ENCODE results near the gene ACTR2. TPM values are rescaled to one million over a fixed set of nuclear protein-coding genes. Genes with fewer than 3 reads are reported as not detected.

ACTR2 gene
- polyA plus RNA-seq, 1 donor from 2014 or later: 118 TPM

- Histone ChIP-seq H3K4me3 (ENCODE audit: low read length) (no peak overlapping the region), H3K9ac (ENCODE audit: low read length) (no peak overlapping the region)
Measured at GRCh38 chr2:65186872-65187851, 40.5 kb upstream of the ACTR2 start.

GRCh38 chr2:65193446-65193845 is 34.2 kb upstream of the ACTR2 start:
- Histone ChIP-seq H3K36me3 (ENCODE audit: insufficient read depth, low read length) (no peaks in the 10 kb centered on the region), H3K4me2 (ENCODE audit: low read length) (no peak overlapping the region), H2AFZ (ENCODE audit: low read depth, low read length) (no peak overlapping the region), H3K27me3 (ENCODE audit: insufficient read depth, low read depth, low read length) (no peaks in the 10 kb centered on the region), H3K4me3 (ENCODE audit: low read length) (no peak overlapping the region), H3K27ac (ENCODE audit: low read length) (no peak overlapping the region), H3K9me2 (ENCODE audit: insufficient read depth, low read length) (no peaks in the 10 kb centered on the region), H3K9me3 (ENCODE audit: low read length) (no peaks in the 10 kb centered on the region), H3F3A (ENCODE audit: insufficient read depth, low read length, poor library complexity, severe bottlenecking) (no peaks in the 10 kb centered on the region), H3K9ac (ENCODE audit: low read length) (no peak overlapping the region), H3K79me2 (replicated peaks; ENCODE audit: insufficient read depth, low read length) (no peaks in the 10 kb centered on the region), H4K20me1 (ENCODE audit: insufficient read depth) (no peaks in the 10 kb centered on the region)
- TF ChIP-seq TAF1 (IDR thresholded peaks at IDR 0.05; ENCODE audit: low read depth) (no peak), REST (IDR thresholded peaks at IDR 0.05; ENCODE audit: borderline replicate concordance) (no peak), POLR2AphosphoS5 (IDR thresholded peaks at IDR 0.05) (no peak), CTCF (IDR thresholded peaks at IDR 0.05; ENCODE audit: poor library complexity, severe bottlenecking) (no peak), EP300 (conservative IDR thresholded peaks at IDR 0.05; ENCODE audit: poor library complexity, severe bottlenecking) (no peak), MXI1 (conservative IDR thresholded peaks at IDR 0.05; ENCODE audit: poor library complexity, severe bottlenecking) (no peak), SMC3 (conservative IDR thresholded peaks at IDR 0.05; ENCODE audit: poor library complexity) (no peak), EZH2 (IDR thresholded peaks at IDR 0.05; ENCODE audit: borderline replicate concordance, insufficient read depth, low read length, poor library complexity, severe bottlenecking) (no peak), RAD21 (conservative IDR thresholded peaks at IDR 0.05) (no peak)

More at GRCh38 chr2:65186872-65187851, 40.5 kb upstream of the ACTR2 start:
- Histone ChIP-seq H3K4me2 (ENCODE audit: low read length) (no peak overlapping the region), H3K27ac (ENCODE audit: low read length) (no peak overlapping the region), H3K9me2 (ENCODE audit: insufficient read depth, low read length) (no peaks in the 10 kb centered on the region), H3F3A (ENCODE audit: insufficient read depth, low read length, poor library complexity, severe bottlenecking) (no peaks in the 10 kb centered on the region), H3K27me3 (ENCODE audit: insufficient read depth, low read depth, low read length) (no peaks in the 10 kb centered on the region), H2AFZ (ENCODE audit: low read depth, low read length) (no peak overlapping the region), H4K20me1 (ENCODE audit: insufficient read depth) (no peaks in the 10 kb centered on the region), H3K36me3 (ENCODE audit: insufficient read depth, low read length) (no peaks in the 10 kb centered on the region), H3K79me2 (replicated peaks; ENCODE audit: insufficient read depth, low read length) (no peaks in the 10 kb centered on the region), H3K9me3 (ENCODE audit: low read length) (no peaks in the 10 kb centered on the region)
- TF ChIP-seq EP300 (conservative IDR thresholded peaks at IDR 0.05; ENCODE audit: poor library complexity, severe bottlenecking) (no peak), EZH2 (IDR thresholded peaks at IDR 0.05; ENCODE audit: borderline replicate concordance, insufficient read depth, low read length, poor library complexity, severe bottlenecking) (no peak), SMC3 (conservative IDR thresholded peaks at IDR 0.05; ENCODE audit: poor library complexity) (peak; percentile 73), CTCF (IDR thresholded peaks at IDR 0.05; ENCODE audit: poor library complexity, severe bottlenecking) (peak; percentile 75), RAD21 (conservative IDR thresholded peaks at IDR 0.05) (peak; percentile 69)
